Measurements from ENCODE around the gene CD46.

- TF ChIP-seq MTA3 (IDR thresholded peaks at IDR 0.05; ENCODE audit: borderline replicate concordance, low read length) (no peak), EP300 (IDR thresholded peaks at IDR 0.05; ENCODE audit: borderline replicate concordance in 1 of 2, control insufficient read depth in 1 of 2, low read depth in 2 of 2, low read length in 2 of 2) (no peak), HSF1 (IDR thresholded peaks at IDR 0.05; ENCODE audit: low read depth, low read length) (no peak), PBX3 (IDR thresholded peaks at IDR 0.05; ENCODE audit: insufficient replicate concordance, low read depth, low read length) (no peak), ZBTB33 (IDR thresholded peaks at IDR 0.05) (no peak), POLR2A (IDR thresholded peaks at IDR 0.05; ENCODE audit: low read depth, low read length) (no peak)
Observed at GRCh38 chr1:207747627-207748492, 4.0 kb upstream of the CD46 start.
